ENCODE results near the gene COX5A.
"Not testable (repeated sequence)": the region's sequence is repeated elsewhere in the genome, so short reads cannot be mapped to it uniquely, and the experiment has no call there.

Gene COX5A

DNA sequence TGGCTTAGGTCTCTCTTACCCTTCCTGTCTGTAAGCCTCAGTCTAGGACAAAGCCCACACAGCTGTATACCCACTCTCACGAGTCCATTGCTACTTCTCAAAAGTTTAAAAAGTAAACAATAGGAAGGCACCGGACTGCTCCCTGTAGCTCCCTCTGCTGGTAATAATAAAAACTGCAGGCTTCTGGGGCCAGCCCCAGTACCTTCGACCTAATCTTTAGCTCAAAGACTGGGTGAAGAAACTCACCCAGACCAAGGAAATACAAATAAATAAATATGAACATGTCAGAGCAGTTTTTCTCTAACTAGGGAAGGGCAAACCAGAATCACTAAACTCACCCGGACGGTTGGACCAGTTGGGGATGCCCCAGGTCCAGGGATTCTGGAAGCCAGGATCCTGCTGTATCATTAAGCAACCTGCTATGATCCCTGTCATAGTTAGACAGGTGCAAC is 36.2 kb downstream of the COX5A start:
- DNase-seq (ENCODE audit: low read depth): no peak

DNA sequence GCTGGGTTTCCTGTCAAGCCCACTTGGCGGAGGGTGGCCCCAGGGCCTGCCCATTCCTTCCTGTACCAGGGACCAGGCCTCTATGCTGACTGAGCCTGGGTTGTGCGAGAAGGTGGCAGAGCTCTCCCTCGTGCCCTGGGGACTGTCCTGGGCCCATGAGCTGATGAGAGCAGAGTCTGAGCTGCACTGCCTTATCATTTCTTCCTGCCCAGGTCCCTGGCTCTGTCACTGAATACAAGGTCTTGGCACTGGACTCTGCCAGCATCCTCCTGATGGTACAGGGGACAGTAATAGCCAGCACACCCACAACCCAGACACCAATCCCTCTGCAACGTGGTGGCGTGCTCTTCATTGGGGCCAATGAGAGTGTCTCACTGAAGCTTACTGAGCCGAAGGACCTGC is 40.6 kb downstream of the COX5A start:
- DNase-seq (ENCODE audit: low read depth): no peak

DNA sequence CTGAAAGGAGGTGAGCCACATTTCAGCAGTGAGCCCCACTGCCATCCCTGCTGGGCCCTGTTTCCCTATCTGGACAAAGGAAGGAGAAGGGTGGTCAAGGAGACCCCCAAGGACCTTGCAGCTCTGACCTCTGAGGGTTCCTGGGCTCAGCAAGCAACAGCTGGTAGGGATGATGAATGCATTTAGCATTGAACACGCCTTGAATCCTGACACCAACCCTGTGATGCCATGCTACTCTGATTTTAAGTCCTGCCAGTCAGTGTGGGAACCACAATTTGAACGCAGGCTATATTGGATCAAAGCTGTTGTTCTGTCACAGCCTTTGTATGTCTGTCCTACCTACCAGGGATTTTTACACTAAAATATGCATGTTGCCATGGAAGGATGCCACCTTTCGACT is 41.6 kb downstream of the COX5A start:
- DNase-seq (ENCODE audit: low read depth): no peak

DNA sequence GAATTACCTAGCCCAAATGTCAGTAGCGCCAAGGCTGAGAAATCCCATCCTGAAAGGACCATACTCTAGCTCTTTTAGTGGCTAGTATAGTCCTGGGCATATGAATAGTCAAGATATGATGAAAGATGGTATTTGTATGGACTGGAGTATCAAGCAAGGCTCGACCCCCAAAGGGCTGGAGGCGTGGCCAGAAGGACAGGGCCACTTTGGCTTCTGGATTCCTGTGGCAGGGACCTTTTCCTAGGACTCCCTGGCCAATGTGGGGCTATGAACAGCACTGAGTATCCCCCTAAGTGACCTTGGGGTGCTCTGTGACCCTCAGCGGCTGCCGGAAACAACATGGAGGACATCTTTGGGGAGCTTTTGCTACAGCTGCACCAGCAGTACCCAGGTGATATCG is 42.0 kb downstream of the COX5A start:
- no peak for DNase-seq (ENCODE audit: low read depth)

DNA sequence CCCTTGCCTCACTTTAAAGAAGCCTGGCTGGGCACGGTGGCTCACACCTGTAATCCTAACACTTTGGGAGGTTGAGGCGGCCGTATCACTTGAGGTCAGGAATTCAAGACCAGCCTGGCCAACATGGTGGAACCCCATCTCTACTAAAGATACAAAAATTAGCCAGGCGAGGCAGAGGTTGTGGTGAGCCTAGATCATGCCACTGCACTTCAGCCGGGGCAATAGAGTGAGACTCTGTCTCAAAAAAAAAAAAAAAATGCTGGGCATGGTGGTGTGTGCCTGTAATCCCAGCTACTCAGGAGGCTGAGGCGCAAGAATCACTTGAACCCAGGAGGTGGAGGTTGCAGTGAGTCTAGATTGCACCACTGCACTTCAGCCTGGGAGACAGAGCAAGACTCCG is 43.5 kb downstream of the COX5A start:
- not testable (repeated sequence) for DNase-seq (ENCODE audit: low read depth)

DNA sequence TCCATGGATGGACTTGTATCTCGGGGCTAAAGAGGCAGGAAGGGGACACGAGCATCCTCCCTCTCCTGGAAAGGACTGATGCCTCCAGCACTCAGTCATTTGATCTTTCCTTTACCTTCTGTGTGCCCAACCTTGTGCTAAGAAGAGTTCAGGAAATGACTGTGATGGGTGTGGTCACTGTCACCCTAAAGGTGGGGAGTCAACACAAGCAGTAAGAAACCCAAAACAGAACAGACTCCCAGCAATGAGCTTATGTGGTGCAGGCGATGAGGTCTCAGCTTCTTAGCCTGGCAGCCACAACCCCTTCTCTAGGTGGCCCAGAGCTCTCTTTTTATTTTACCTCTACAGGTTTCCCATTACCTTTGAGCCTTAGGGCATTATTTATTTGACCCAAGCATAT is 44.2 kb downstream of the COX5A start:
- DNase-seq (ENCODE audit: low read depth): no peak

DNA sequence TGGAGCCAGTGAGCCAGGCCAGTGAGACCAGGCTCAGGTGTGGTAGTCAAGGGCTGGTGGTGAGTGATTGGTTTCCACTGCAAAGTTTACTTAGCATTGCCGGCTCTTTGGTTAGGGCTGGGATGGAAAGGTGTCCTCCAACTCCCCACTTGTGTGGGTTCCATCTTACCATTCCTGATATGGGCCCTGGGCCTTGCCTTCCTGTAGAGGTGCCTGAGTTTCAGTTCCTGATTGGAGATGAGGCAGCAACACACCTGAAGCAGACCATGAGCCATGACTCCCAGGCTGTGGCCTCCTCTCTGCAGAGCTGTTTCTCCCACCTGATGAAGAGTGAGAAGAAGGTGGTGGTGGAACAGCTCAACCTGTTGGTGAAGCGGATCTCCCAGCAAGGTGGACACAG is 44.9 kb downstream of the COX5A start:
- DNase-seq (ENCODE audit: low read depth): no peak

DNA sequence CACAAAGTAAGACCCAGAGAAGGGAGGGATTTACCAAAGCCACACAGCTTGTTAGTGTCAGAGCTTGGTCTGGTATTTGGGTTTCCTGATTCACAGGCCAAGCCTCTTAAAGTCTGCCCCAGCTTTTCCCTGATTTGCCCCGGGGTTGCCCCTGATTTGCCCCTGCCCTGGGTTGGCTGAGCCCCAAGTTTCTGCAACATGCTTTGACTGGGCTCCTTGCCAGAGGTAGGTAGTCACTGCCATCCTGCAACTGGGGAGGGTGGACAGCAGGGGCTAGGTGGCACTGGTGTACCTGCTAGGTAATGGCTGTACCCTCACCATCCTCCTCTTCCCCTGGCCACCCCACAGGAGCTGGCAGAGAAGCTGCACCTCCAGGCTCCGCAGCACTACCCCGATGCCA is 45.6 kb downstream of the COX5A start:
- DNase-seq (ENCODE audit: low read depth): no peak

DNA sequence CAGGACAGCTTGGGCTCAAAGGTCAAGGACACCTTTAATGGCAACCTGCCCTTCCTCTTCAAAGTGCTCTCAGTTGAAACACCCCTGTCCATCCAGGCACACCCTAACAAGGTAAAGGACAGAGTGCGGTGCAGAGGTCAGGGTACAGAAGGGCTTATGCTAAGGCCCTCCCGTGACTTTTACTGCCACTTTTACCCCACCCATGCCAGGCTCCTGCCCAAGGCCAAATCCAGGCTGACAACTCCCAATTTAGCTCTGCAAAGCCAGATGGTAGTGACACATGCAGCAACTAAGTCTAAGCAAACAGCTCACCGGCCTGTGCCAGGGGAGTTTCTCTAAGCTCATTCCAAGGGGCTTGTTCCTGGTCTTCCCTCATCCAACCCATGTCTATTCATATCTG is 46.4 kb downstream of the COX5A start:
- DNase-seq (ENCODE audit: low read depth): no peak

DNA sequence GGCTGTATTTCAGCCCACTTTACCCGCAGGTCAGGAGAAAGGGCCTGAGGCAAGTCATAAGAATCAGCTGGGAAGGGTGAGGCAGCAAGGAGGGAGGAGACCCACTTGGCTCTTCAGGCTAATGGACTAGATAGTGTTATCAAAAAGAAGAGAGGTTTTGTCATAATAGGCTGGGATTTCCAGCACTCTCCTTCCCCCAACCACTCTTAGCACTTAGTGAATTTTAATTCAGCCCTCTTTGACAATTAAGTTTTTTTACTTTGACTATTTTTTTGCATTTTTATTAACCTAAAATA is 47.3 kb downstream of the COX5A start:
- no peak for DNase-seq (ENCODE audit: low read depth)

DNA sequence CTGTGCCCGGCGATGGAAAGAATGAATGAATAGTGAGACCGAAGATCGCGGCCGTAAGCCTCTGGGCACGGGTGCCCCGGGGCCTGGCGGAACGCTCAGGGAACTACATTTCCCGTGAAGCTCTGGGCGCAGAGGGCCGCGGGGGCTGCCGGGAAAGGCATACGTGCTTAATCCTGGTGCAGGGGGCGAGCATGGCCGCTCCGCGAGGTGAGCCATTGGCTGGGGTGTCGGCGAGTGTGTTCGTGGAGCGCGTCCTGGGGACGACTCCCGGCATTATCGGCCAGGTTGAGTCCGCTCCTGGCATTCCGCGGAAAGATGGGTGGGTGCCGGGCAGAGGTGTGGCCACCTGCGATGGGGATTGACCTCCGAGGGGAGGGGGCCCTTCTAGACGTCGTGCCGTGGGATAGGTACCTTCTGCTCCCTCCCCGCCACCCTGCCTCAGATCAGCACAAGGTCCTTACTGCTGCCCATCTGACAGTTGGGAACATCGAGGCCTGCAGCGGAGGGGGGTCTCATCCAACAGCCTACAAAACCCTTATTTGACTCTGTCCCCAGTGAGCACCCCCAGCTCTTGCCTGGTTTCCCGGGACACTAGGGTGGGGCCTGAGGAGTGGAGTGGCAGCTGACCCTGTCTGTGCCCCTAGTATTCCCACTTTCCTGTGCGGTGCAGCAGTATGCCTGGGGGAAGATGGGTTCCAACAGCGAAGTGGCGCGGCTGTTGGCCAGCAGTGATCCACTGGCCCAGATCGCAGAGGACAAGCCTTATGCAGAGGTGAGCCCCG is 47.8 kb downstream of the COX5A start, which contains the start of gene MPI:
MPI (plus strand) TSS at position 160 of the 782 bp plus-strand sequence; CDS start at position 192, 32 bp downstream.
- DNase-seq (ENCODE audit: low read depth): no peak

DNA sequence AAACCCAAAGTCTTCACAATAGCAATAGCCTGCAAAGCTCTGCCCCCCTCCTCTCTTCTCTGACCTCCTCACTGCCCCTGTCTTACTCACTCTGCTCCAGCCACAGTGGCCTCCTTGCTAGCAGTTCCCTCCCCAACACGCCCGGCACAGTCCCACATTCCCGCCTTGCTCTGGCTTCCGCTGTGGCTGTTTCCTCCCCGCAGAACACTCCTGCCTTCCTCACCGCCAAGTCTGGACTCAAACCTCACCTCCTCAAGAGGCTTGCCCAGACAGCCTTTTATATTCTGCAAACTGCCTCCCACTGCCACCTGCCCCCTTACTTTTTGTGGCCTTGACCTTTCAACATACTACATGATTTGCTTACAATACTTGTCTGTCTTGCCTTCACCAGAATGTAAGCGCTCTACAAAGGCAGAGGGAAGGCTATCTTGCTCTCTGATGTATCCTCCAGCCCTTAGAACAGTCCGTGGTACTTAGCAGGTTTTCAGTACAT is 48.4 kb downstream of the COX5A start:
- DNase-seq (ENCODE audit: low read depth): no peak

DNA sequence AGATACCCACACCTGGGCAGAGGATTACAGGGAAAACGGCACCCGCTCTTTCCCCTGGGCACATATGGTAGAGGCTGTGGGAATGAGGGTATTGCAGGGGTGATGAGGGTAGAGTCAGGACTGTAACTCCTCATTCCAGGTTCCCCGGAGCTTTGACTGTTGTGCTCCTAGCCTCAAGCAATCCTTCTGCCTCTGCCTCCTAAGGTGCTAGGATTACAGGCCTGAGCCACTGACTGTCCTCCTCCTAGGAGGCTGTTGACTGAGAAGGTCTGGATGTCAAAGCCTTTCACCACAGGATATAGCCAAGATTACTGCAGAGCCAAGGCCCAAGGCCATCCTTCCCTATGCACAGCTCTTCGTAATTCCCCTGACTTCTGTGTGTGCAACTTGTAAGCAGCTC is 49.2 kb downstream of the COX5A start:
- DNase-seq (ENCODE audit: low read depth): no peak

DNA sequence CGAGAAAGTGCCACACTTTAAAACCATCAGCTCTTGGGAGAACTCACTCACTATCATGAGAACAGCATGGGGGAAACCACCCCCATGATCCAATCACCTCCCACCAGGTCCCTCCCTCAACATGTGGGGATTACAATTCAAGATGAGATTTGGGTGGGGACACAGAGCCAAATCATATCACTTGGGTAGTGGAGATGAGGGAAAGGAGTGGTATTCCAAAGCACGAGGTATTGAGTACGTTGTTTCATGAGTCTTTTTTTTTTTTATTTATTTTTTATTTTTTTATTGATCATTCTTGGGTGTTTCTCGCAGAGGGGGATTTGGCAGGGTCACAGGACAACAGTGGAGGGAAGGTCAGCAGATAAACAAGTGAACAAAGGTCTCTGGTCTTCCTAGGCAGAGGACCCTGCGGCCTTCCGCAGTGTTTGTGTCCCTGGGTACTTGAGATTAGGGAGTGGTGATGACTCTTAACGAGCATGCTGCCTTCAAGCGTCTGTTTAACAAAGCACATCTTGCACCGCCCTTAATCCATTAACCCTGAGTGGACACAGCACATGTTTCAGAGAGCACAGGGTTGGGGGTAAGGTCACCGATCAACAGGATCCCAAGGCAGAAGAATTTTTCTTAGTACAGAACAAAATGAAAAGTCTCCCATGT is 50.2 kb downstream of the COX5A start:
- DNase-seq (ENCODE audit: low read depth): not testable (repeated sequence)

DNA sequence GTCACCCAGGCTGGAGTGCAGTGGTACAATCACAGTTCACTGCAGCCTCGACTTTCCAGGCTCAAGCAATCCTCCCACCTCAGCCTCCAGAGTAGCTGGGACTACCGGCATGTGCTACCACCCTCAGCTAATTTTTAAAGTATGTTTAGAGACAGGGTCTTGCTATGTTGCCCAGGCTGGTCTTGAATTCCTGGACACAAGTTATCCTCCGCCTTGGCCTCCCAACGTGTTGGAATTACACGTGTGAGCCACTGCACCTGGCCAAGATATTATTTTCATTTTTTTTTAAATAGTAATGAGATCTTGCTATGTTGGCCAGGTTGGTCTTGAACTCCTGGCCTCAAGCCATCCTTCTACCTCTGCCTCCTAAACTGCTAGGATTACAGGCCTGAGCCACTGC is 52.4 kb downstream of the COX5A start:
- DNase-seq (ENCODE audit: low read depth): no peak

DNA sequence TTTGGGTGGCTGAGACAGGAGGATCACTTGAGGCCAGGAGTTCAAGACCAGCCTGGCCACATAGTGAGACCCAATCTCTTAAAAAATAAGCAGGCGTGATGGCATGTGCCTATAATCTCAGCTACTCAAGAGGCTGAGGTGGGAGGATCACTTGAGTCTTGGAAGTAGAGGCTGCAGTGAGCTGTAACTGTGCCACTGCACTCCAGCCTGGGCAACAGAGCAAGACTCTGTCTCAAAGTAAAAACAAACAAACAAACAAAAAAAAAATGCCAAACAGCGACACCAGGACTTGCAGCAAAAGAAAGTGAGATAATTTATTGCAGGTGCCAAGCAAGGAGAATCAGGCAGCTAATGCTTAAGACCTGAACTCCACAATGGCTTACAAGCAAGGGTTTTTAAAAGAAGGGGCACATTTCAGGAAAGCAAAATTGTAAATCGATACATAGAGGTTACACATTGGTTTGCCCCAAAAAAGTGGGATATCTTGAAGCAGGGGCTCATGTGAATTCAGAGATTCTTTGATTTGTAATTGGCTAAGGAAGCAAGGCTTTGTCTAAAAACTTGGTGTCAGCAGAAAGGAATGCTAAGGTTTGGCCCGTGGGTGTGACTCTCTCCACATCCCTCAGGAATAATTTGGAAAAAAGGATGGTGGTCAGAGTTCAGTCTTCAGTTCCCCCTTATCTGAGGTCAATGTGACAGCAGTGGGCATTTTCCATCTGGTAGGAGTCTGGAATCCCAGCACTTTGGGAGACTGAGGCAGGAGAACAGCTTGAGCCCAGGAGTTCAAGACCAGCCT is 53.2 kb downstream of the COX5A start:
- DNase-seq (ENCODE audit: low read depth): no peak

DNA sequence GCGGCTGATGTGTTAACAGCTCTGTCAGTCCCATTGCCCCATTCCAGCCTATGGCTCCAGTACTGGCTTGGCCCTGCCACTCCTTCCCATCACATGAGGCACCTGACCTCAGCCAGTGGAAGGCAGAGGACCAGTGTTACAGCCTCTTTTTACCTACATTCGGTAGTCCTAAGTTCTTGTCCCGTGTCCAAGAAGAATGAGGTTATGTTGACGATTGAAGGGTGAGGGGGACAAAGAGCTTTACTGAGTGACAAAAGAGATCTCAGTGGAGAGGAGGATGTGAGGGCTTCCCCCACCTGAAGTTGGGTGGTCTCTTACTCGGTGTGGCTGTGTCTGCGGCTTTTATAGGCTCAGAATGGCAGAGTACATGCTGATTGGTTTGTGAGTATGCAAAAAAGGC is 55.3 kb downstream of the COX5A start:
- DNase-seq (ENCODE audit: low read depth): no peak

DNA sequence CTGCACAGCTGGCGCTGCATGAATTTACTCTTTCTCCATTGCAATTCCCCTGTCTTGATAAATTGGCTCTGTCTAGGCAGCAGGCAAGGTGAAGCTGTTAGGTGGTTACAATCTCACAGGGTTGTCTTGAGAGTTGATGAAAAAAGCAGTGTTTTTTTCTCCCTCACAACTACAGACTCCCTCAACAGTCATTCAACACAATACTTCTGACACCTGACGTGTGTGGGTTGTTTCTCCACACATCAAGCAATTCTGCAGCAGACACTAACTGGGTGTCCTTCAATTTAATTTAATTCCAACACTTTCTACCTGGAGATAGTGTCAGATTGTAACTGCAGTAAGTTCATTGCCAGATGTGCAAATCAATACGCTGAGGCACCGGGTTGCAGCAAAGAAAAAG is 59.6 kb downstream of the COX5A start:
- DNase-seq (ENCODE audit: low read depth): no peak

DNA sequence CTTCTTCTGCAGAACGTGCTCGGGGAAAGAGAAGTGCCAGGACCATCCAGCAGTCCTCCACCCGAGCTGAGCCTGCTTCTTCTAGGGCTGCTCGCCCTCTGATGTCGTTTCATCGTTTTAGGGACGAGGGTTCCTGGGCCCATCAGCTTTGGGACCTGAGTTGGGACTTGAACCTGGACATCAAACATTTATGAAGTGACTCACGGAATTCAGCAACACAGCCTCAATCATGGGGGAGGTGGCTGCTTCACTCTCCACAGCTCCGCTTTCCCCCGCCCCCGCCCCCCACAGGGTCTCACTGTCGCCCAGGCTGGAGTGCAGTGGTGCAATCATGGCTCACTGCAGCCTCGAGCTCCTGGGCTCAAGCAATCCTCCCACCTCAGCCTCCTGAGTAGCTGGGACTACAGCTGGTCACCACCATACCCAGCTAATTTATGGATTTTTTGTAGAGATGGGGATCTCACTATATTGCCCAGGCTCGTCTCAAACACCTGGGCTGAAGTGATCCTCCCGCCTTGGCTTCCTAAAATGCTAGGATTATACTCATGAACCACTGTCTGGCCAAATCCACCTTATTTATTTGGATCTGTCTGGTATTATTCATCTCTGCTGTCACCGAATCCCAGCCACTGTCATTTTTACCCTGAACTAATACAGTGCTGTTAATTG is 64.0 kb downstream of the COX5A start:
- no peak for DNase-seq (ENCODE audit: low read depth)

DNA sequence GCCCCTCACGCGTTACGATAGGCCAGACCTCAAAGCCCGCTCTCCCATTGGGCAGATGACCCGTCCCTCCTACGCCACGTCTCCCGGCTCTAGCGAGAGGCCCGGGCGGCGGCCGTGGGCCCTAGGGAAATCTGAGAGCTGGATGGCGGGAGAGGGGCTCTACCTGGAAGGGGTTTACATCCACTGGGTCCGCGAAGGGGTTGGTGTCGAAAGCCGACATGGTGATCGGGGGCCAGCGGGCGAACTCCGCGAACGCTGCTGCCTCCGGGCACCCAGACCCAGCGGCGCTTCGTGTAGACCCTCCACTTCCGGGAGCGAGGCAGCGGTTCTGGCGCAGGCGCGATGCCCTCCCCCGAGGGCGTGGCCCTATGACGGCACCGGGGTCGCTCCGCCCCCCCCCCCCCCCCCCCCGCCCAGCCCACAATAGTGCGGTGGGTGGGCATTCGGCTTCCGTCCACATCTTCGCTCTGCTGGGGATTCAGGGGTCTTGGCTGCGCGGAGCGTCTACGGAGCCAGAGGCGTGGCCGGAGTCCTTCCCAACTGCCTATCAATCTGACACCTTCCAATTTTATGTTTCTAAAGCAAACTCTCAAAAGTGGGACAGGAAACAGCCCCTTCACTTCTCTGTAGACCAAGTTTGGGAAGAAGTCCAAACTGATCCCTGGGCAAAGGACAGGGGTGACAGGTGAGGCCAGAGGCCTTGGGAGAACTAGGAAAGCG is 64.7 kb downstream of the COX5A start, which contains the start of gene SCAMP2:
SCAMP2 (minus strand) TSS at position 330 of the 720 bp plus-strand sequence; CDS start at position 220, 110 bp downstream.
- peak; percentile 92 for DNase-seq (ENCODE audit: low read depth)

DNA sequence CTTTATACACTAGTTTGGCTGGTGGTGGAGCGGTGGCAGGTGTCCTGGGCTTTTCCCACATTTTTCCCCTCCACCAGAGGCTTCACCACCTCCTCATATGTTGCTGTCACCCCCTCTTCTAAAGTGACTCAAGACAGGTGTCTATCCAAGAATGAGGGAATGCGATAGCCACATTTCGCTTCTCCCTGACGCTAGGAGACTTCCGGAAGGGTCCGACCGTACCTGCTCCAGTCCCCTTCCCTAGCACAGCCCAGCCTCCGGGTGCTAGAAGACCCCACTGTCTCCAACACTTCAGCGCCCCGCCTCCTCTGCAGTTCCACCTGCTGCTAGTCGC is 65.2 kb downstream of the COX5A start:
- DNase-seq (ENCODE audit: low read depth): no peak
